ENCODE measurements around the gene FBXL7.

DNA sequence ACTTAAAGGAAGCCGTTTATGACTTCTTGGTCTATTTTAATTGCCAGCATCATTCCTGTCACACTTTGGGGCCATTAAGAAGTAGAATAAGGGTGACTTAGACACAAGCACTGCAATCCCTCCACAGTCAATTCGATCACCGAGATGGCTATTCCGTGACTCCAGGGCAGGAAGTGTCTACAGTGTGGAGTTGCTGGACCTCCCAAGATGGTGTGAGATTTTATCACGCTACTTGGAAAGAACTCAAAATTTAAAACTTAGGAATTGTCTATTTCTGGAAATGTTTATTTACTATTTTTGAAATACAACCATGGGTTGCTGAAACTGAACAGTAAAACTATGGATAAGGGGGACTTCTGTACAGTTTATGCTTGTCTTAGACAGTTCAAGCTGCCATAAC is 6.2 kb downstream of the FBXL7 start:
- TF ChIP-seq EZH2 (IDR thresholded peaks at IDR 0.05; ENCODE audit: insufficient read depth, poor library complexity, severe bottlenecking) (no peak), EZH2phosphoT487 (IDR thresholded peaks at IDR 0.05; ENCODE audit: insufficient read depth, low read depth) (no peak)

Data from GM23248 (cell line).